Transverse colon (tissue), 4 donors: Measurements from ENCODE around the gene TMEM30B. TPM values are rescaled to one million over a fixed set of nuclear protein-coding genes. Genes with fewer than 3 reads are reported as not detected.

Source experiments
- DNase-seq: peaks from one replicate; pipeline ENCODE4 v3.0.0-alpha.2; 2019
- H3K27ac ChIP-seq, 4 donors: fragments of 200-600 bp; sonication (generic); 2 replicates each; pipeline ENCODE4 v1.5.1; 2016 to 2018; ENCODE audit warnings: inconsistent platforms in 4 of 4
- H3K27me3 ChIP-seq: fragments of 200-600 bp; sonication (generic); 2 replicates; pipeline ENCODE4 v1.5.1; 2017; ENCODE audit warnings: inconsistent platforms
- H3K36me3 ChIP-seq, 4 donors: fragments of 200-600 bp; sonication (generic); 2 replicates each; pipeline ENCODE4 v1.5.1; 2017 to 2019; ENCODE audit warnings: inconsistent platforms in 4 of 4
- H3K4me1 ChIP-seq, 4 donors: fragments of 200-600 bp; sonication (generic); 2 replicates each; pipeline ENCODE4 v1.5.1; 2017 to 2020; ENCODE audit warnings: inconsistent platforms in 4 of 4
- H3K4me3 ChIP-seq, 4 donors: fragments of 200-600 bp; sonication (generic); 1 replicate in 1 of 4; 2 replicates in 3 of 4; pipeline versions ENCODE4 v1.5.1 to v1.6.1; 2017 to 2019; ENCODE audit warnings: inconsistent platforms in 4 of 4
- H3K9me3 ChIP-seq, 2 donors: fragments of 200-600 bp; sonication (generic); 2 replicates each; pipeline ENCODE4 v1.5.1; 2017 to 2019; ENCODE audit warnings: inconsistent platforms in 2 of 2
- EP300 ChIP-seq: sonication (generic); formaldehyde crosslinking; IDR thresholded peaks from one replicate; pipeline ENCODE4 v1.6.1; 2017; ENCODE audit warnings: antibody characterized with exemption, low read depth
- POLR2A ChIP-seq: fragments of 450-650 bp; IDR thresholded peaks from one replicate; pipeline ENCODE4 v1.6.1; 2016; ENCODE audit warnings: antibody characterized with exemption, mild to moderate bottlenecking, moderate library complexity
- POLR2AphosphoS5 ChIP-seq, 3 donors: sonication (generic); formaldehyde crosslinking; IDR thresholded peaks; one replicate each; pipeline ENCODE4 v1.6.1; 2016; ENCODE audit warnings: antibody characterized with exemption in 3 of 3
- WGBS, 2 donors: methylation state at CpG; one replicate each; pipeline ENCODE4 v1.1.5; 2018; ENCODE audit warnings: low coverage in 1 of 2; 5-methylcytosine and 5-hydroxymethylcytosine counted together
- in situ Hi-C, 4 donors: fragments of 200-750 bp; cut with MboI; loops; one replicate each; pipeline versions ENCODE4 v1.15.0 to v1.15.1; 2017; ENCODE audit warnings: low sequenced_read_pairs in 3 of 4, low pct_ligation_motif_present in 1 of 4, low pct_unique_long_range_greater_than_20kb in 1 of 4
- intact Hi-C: fragments of 100-400 bp; cut with DNase I; formaldehyde crosslinking; loops from one replicate; pipeline ENCODE4 v1.15.1; 2023; ENCODE audit warnings: low total_unique reads
- total RNA-seq, 4 donors: library from RNA; depleted of rRNA; stranded (reverse); fragments of >200 nt; gene quantifications; one replicate each; pipeline ENCODE4 v1.1.0, GENCODE V29; 2016
- TF ChIP-seq, protein P1 (sequence below), 5 experiments: fragments of 200-600 bp in 3 of 5; fragments of 450-650 bp in 2 of 5; sonication (generic) in 3 of 5; IDR thresholded peaks; 1 replicate in 2 of 5; 2 replicates in 3 of 5; pipeline ENCODE4 v1.5.1; 2016 to 2017; ENCODE audit warnings: antibody characterized with exemption in 5 of 5, inconsistent platforms in 3 of 5, mild to moderate bottlenecking in 2 of 5, moderate library complexity in 1 of 5

The TMEM30B gene
- total RNA-seq, 4 donors from 2014 or later = 50.4 to 141 (median 71.2) TPM

GRCh38 chr14:61229981-61230380 is 51.2 kb downstream of the TMEM30B start:
- no peaks in the 10 kb centered on the region for H3K9me3 ChIP-seq

GRCh38 chr14:61229475-61229888 is 51.7 kb downstream of the TMEM30B start:
- Histone ChIP-seq H3K4me1 (no peaks in the 10 kb centered on the region), H3K27ac (no peak overlapping the region)
- in situ Hi-C loops = no loop called here

More at GRCh38 chr14:61229981-61230380, 51.2 kb downstream of the TMEM30B start:
- no peak for TF ChIP-seq POLR2AphosphoS5 (IDR thresholded peaks at IDR 0.05)
- no peaks in the 10 kb centered on the region for H3K36me3 ChIP-seq
- peaks cover 6% of the 10 kb centered on the region for H3K27me3 ChIP-seq
- H3K4me1 ChIP-seq = no peaks in the 10 kb centered on the region
- DNase-seq = no peak
- H3K4me3 ChIP-seq = no peak overlapping the region
- H3K27ac ChIP-seq = no peak overlapping the region
- in situ Hi-C loops = no loop called here
- 40 to 67% methylated on average over 1 to 4 of the region's 4 CpGs for WGBS, 2 donors
- intact Hi-C loops = no loop called here

GRCh38 chr14:61227884-61228591 is 53.1 kb downstream of the TMEM30B start:
- in situ Hi-C loops = no loop called here
- no peaks in the 10 kb centered on the region for H3K36me3 ChIP-seq
- H3K9me3 ChIP-seq = no peaks in the 10 kb centered on the region
- H3K27ac ChIP-seq = no peak overlapping the region
- WGBS, 2 donors = 55 to 60% methylated on average over 6 of the region's 6 CpGs
- intact Hi-C loops = no loop called here
- no peak for DNase-seq
- peaks cover 6% of the 10 kb centered on the region for H3K27me3 ChIP-seq
- H3K4me3 ChIP-seq = no peak overlapping the region
- no peaks in the 10 kb centered on the region for H3K4me1 ChIP-seq
- TF ChIP-seq POLR2AphosphoS5 (IDR thresholded peaks at IDR 0.05) (no peak), EP300 (no peak), POLR2A (no peak)
- TF ChIP-seq, protein P1, sequence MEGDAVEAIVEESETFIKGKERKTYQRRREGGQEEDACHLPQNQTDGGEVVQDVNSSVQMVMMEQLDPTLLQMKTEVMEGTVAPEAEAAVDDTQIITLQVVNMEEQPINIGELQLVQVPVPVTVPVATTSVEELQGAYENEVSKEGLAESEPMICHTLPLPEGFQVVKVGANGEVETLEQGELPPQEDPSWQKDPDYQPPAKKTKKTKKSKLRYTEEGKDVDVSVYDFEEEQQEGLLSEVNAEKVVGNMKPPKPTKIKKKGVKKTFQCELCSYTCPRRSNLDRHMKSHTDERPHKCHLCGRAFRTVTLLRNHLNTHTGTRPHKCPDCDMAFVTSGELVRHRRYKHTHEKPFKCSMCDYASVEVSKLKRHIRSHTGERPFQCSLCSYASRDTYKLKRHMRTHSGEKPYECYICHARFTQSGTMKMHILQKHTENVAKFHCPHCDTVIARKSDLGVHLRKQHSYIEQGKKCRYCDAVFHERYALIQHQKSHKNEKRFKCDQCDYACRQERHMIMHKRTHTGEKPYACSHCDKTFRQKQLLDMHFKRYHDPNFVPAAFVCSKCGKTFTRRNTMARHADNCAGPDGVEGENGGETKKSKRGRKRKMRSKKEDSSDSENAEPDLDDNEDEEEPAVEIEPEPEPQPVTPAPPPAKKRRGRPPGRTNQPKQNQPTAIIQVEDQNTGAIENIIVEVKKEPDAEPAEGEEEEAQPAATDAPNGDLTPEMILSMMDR (IDR thresholded peaks at IDR 0.05) = no peak

More at GRCh38 chr14:61229475-61229888, 51.7 kb downstream of the TMEM30B start:
- Histone ChIP-seq H3K27me3 (peaks cover 6% of the 10 kb centered on the region), H3K9me3 (no peaks in the 10 kb centered on the region), H3K36me3 (no peaks in the 10 kb centered on the region), H3K4me3 (no peak overlapping the region)
- TF ChIP-seq, protein P1 (IDR thresholded peaks at IDR 0.05) = no peak
- no peak for TF ChIP-seq EP300
- TF ChIP-seq POLR2AphosphoS5 (IDR thresholded peaks at IDR 0.05) = no peak
- no peak for TF ChIP-seq POLR2A
- 69 to 71% methylated on average over 3 to 6 of the region's 6 CpGs for WGBS, 2 donors
- intact Hi-C loops = no loop called here
- DNase-seq = no peak

Other genes with a start within 250 kb of the TMEM30B start
- 10 to 100 TPM; 12.4 to 38.9 (median 27.0) TPM for gene PRKCH, start 40.2 kb upstream of the TMEM30B start, total RNA-seq